Sigmoid colon (tissue), 7 donors: ENCODE data around the gene TMEM156. TPM values are rescaled to one million over a fixed set of nuclear protein-coding genes. Genes with fewer than 3 reads are reported as not detected.

ENCODE experiments used
- DNase-seq: peaks from one replicate; pipeline ENCODE4 v3.0.0-alpha.2; 2019
- H3K27ac ChIP-seq, 4 donors: fragments of 200-600 bp; sonication (generic); one replicate each; pipeline ENCODE4 v1.5.1; 2016 to 2019; ENCODE audit warnings: mild to moderate bottlenecking in 1 of 4
- H3K27me3 ChIP-seq, 3 donors: fragments of 200-600 bp; sonication (generic); one replicate each; pipeline ENCODE4 v1.5.1; 2019; ENCODE audit warnings: mild to moderate bottlenecking in 1 of 3
- H3K36me3 ChIP-seq, 4 donors: fragments of 200-600 bp; sonication (generic); one replicate each; pipeline ENCODE4 v1.5.1; 2016 to 2019
- H3K4me1 ChIP-seq, 4 donors: fragments of 200-600 bp; sonication (generic); one replicate each; pipeline ENCODE4 v1.5.1; 2017 to 2019
- H3K4me3 ChIP-seq, 4 donors: fragments of 200-600 bp; sonication (generic); one replicate each; pipeline ENCODE4 v1.5.1; 2017 to 2019; ENCODE audit warnings: mild to moderate bottlenecking in 2 of 4, moderate library complexity in 1 of 4
- H3K9me3 ChIP-seq, 4 donors: fragments of 200-600 bp in 3 of 4; sonication (generic) in 3 of 4; one replicate each; pipeline versions ENCODE4 v1.5.1 to v1.6.1; 2013 to 2019
- EP300 ChIP-seq, 4 donors: sonication (generic); formaldehyde crosslinking; IDR thresholded peaks; one replicate each; pipeline ENCODE4 v1.6.1; 2017; ENCODE audit warnings: antibody characterized with exemption in 4 of 4
- POLR2A ChIP-seq, 2 donors: fragments of 450-650 bp; IDR thresholded peaks; one replicate each; pipeline ENCODE4 v1.6.1; 2016; ENCODE audit warnings: antibody characterized with exemption in 2 of 2, mild to moderate bottlenecking in 2 of 2, moderate library complexity in 2 of 2
- POLR2AphosphoS5 ChIP-seq, 4 donors: sonication (generic); formaldehyde crosslinking; IDR thresholded peaks; one replicate each; pipeline ENCODE4 v1.6.1; 2017; ENCODE audit warnings: antibody characterized with exemption in 4 of 4
- WGBS, 2 donors: extraction: QIAGEN DNeasy Blood & Tissue Kit; methylation state at CpG; one replicate each; pipeline ENCODE4 v1.1.7; 2013; 5-methylcytosine and 5-hydroxymethylcytosine counted together
- intact Hi-C: fragments of 100-400 bp; cut with DNase I; formaldehyde crosslinking; loops from one replicate; pipeline ENCODE4 v1.15.1; 2023
- polyA plus RNA-seq, 3 donors: library from polyadenylated mRNA; stranded (reverse); fragments of 200-250 nt; gene quantifications; one replicate each; pipeline ENCODE4 v1.2.3, GENCODE V29; 2013
- total RNA-seq, 4 donors: library from RNA; depleted of rRNA; stranded (reverse); fragments of >200 nt; gene quantifications; one replicate each; pipeline ENCODE4 v1.1.0, GENCODE V29; 2016
- TF ChIP-seq, protein P1 (sequence below), 4 experiments: fragments of 450-650 bp in 3 of 4; fragments of 200-600 bp in 1 of 4; IDR thresholded peaks; one replicate each; pipeline ENCODE4 v1.5.1; 2016 to 2019; ENCODE audit warnings: antibody characterized with exemption in 4 of 4, mild to moderate bottlenecking in 3 of 4, moderate library complexity in 2 of 4
- donor health status: healthy with polysubstance abuse.
- donor health status: Bipolar disorder and iron deficiency.
- donor health status: healthy.

Gene TMEM156, protein sequence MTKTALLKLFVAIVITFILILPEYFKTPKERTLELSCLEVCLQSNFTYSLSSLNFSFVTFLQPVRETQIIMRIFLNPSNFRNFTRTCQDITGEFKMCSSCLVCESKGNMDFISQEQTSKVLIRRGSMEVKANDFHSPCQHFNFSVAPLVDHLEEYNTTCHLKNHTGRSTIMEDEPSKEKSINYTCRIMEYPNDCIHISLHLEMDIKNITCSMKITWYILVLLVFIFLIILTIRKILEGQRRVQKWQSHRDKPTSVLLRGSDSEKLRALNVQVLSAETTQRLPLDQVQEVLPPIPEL
- total RNA-seq, result under 1 TPM in 1 of 4 donors, not detected in 3; 0.66 TPM
- polyA plus RNA-seq, result 1 to 10 TPM in 2 of 3 donors, not detected in 1; 6.5 to 9.1 TPM

DNA sequence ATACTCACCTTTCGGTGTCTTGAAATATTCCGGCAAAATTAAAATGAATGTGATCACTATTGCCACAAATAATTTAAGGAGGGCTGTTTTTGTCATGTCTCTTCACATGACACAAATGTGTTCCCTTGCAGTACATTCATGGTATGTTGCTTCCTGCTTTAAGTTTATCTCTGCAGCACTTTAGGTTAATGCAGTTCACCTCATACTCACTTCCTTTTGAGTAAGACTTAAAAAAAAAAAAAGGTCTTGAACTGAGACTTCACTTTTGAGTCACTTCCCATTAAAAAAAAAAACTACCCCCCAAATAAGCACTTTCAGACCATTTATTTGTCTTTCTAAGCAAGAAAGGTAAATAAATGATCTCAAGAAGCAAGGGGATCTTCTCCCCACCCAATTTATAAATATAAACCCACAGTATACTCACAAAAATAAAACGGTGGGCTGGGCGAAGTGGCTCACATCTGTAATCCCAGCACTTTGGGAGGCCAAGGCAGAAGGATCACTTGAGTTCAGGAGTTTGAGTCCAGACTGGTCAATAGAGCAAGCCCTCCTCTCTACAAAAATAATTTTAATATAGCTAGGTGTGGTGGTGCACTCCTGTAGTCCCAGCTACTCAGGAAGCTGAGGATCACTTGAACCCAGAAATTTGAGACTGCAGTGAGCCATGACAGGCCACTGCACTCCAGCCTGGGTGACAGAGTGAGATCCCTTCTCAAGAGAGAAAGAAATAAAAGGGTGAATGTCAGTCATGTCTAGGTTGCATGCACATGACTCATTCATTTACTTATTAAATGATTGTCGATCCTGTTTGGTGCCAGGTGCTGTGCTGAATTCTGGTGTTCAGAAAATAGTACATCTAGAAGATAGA, at the start of gene TMEM156:
TSS of gene TMEM156 (minus strand) at position 192 of the 868 bp plus-strand sequence. CDS start at position 96, 96 bp downstream.
- DNase-seq, result no peak
- 45 to 53% methylated on average over 5 of the region's 5 CpGs for WGBS, 2 donors

GRCh38 chr4:39078829-39079228, 46.6 kb upstream of the TMEM156 start:
- Histone ChIP-seq H3K36me3 (peaks cover 6 to 34% (median 8%) of the 10 kb centered on the region in 4 donors), H3K9me3 (no peaks in the 10 kb centered on the region), H3K27me3 (no peaks in the 10 kb centered on the region), H3K4me1 (no peaks in the 10 kb centered on the region), H3K4me3 (no peak overlapping the region), H3K27ac (no peak overlapping the region)
- DNase-seq, result no peak
- 90 to 94% methylated on average over 2 of the region's 2 CpGs for WGBS, 2 donors
- TF ChIP-seq, protein P1, sequence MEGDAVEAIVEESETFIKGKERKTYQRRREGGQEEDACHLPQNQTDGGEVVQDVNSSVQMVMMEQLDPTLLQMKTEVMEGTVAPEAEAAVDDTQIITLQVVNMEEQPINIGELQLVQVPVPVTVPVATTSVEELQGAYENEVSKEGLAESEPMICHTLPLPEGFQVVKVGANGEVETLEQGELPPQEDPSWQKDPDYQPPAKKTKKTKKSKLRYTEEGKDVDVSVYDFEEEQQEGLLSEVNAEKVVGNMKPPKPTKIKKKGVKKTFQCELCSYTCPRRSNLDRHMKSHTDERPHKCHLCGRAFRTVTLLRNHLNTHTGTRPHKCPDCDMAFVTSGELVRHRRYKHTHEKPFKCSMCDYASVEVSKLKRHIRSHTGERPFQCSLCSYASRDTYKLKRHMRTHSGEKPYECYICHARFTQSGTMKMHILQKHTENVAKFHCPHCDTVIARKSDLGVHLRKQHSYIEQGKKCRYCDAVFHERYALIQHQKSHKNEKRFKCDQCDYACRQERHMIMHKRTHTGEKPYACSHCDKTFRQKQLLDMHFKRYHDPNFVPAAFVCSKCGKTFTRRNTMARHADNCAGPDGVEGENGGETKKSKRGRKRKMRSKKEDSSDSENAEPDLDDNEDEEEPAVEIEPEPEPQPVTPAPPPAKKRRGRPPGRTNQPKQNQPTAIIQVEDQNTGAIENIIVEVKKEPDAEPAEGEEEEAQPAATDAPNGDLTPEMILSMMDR (IDR thresholded peaks at IDR 0.05), result no peak
- TF ChIP-seq EP300 (IDR thresholded peaks at IDR 0.05) (no peak), POLR2AphosphoS5 (IDR thresholded peaks at IDR 0.05) (no peak), POLR2A (IDR thresholded peaks at IDR 0.05) (no peak)
- intact Hi-C loops, result no loop called here

More for the DNA sequence above, at the start of gene TMEM156:
- intact Hi-C loops, result no loop called here
- no peaks in the 10 kb centered on the region for H3K27me3 ChIP-seq
- H3K4me1 ChIP-seq, result peaks cover 0 to 1% (median 0%) of the 10 kb centered on the region in 4 donors
- no peak within 1 kb of the TSS for H3K4me3 ChIP-seq
- H3K27ac ChIP-seq, result no peak within 1 kb of the TSS
- no peaks in the 10 kb centered on the region for H3K36me3 ChIP-seq
- TF ChIP-seq, protein P1 (IDR thresholded peaks at IDR 0.05), result no peak
- TF ChIP-seq POLR2A (IDR thresholded peaks at IDR 0.05), result no peak
- peak in 1 of 4 donors; percentile 5 for TF ChIP-seq POLR2AphosphoS5 (IDR thresholded peaks at IDR 0.05)
- no peaks in the 10 kb centered on the region for H3K9me3 ChIP-seq

- Histone ChIP-seq H3K4me1 (peaks cover 0 to 60% (median 16%) of the 10 kb centered on the region in 4 donors), H3K9me3 (no peaks in the 10 kb centered on the region), H3K27me3 (no peaks in the 10 kb centered on the region), H3K36me3 (no peaks in the 10 kb centered on the region), H3K27ac (no peak overlapping the region), H3K4me3 (no peak overlapping the region)
- WGBS, 2 donors, result 86 to 90% methylated on average over 3 of the region's 3 CpGs
- TF ChIP-seq EP300 (IDR thresholded peaks at IDR 0.05) (no peak), POLR2A (IDR thresholded peaks at IDR 0.05) (no peak), POLR2AphosphoS5 (IDR thresholded peaks at IDR 0.05) (no peak)
- TF ChIP-seq, protein P1 (IDR thresholded peaks at IDR 0.05), result no peak
- DNase-seq, result no peak
- intact Hi-C loops, result no loop called here
These were observed 36.7 kb upstream of the TMEM156 start for GRCh38 chr4:39068907-39069306.

DNA sequence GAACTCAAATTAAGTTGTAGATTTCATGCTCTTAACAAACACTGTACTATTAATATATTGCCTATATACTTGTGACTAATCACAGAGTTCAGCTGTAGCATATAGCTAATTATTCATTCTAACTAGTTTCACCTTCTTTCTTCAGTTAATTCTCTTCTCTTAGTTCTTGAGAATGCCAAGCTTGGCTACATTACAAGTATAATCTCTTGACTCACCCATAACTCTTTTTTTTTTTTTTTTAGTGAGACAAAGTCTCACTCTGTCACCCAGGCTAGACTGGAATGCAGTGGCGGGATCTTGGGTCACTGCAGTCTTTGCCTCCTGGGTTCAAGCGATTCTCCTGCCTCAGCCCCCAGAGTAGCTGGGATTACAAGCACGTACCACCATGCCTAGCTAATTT, 35.2 kb upstream of the TMEM156 start:
- TF ChIP-seq, protein P1 (IDR thresholded peaks at IDR 0.05), result no peak
- no peak for TF ChIP-seq POLR2A (IDR thresholded peaks at IDR 0.05)
- no peak for TF ChIP-seq EP300 (IDR thresholded peaks at IDR 0.05)
- no peak for TF ChIP-seq POLR2AphosphoS5 (IDR thresholded peaks at IDR 0.05)
- intact Hi-C loops, result no loop called here
- 94 to 96% methylated on average over 3 of the region's 3 CpGs for WGBS, 2 donors

More for the DNA sequence above, 35.2 kb upstream of the TMEM156 start:
- no peak overlapping the region for H3K4me3 ChIP-seq
- H3K27ac ChIP-seq, result no peak overlapping the region
- no peak for DNase-seq
- peaks cover 0 to 72% (median 26%) of the 10 kb centered on the region in 4 donors for H3K4me1 ChIP-seq
- no peaks in the 10 kb centered on the region for H3K27me3 ChIP-seq
- H3K9me3 ChIP-seq, result no peaks in the 10 kb centered on the region
- H3K36me3 ChIP-seq, result no peaks in the 10 kb centered on the region
